K562 (cell line): Measurements from ENCODE around the gene SUSD3. TPM values are rescaled to one million over a fixed set of nuclear protein-coding genes. Genes with fewer than 3 reads are reported as not detected.
A peak's percentile ranks its signal among the peaks of the same experiment; 100 is the strongest.

Source experiments
- DDX20 ChIP-seq: fragments of 450-650 bp; IDR thresholded peaks from 2 replicates; pipeline ENCODE4 v1.6.1; 2016; ENCODE audit warnings: missing genetic modification characterization, low read depth, mild to moderate bottlenecking, missing compliant biosample characterization, moderate library complexity
- DNMT1 ChIP-seq: fragments of 450-650 bp; IDR thresholded peaks from 2 replicates; pipeline ENCODE4 v1.6.1; 2016; ENCODE audit warnings: antibody characterized with exemption, mild to moderate bottlenecking
- HLTF ChIP-seq: fragments of 450-650 bp; IDR thresholded peaks from 2 replicates; pipeline ENCODE4 v1.6.1; 2016
- HNRNPL ChIP-seq: fragments of 200-400 bp; formaldehyde crosslinking; IDR thresholded peaks from 2 replicates; pipeline ENCODE4 v1.6.1; 2017; ENCODE audit warnings: low read depth, mild to moderate bottlenecking, low read length
- NELFE ChIP-seq: IDR thresholded peaks from 2 replicates; pipeline ENCODE4 v1.6.1; 2011; ENCODE audit warnings: mild to moderate bottlenecking; ENCODE audit not compliant: insufficient read depth, insufficient read length
- NFE2 ChIP-seq: IDR thresholded peaks from 2 replicates; pipeline ENCODE4 v1.6.1; 2014; ENCODE audit warnings: antibody characterized with exemption, low read depth
- NFE2L1 ChIP-seq: fragments of 450-650 bp; IDR thresholded peaks from 2 replicates; pipeline ENCODE4 v1.6.1; 2016; ENCODE audit warnings: missing genetic modification characterization, low read depth, mild to moderate bottlenecking, missing compliant biosample characterization, moderate library complexity, borderline replicate concordance
- NR3C1 ChIP-seq: sonication (generic); formaldehyde crosslinking; IDR thresholded peaks from 2 replicates; pipeline ENCODE4 v1.8.1; 2022; ENCODE audit warnings: missing genetic modification reagents
- NUFIP1 ChIP-seq: fragments of 450-650 bp; IDR thresholded peaks from 2 replicates; pipeline ENCODE4 v1.6.1; 2018; ENCODE audit not compliant: partially characterized antibody
- RAD21 ChIP-seq, 2 experiments: fragments of 250-450 bp in 1 of 2; fragments of 450-650 bp in 1 of 2; sonication (Bioruptor Pico) in 1 of 2; formaldehyde crosslinking in 1 of 2; IDR thresholded peaks in 1 of 2; conservative IDR thresholded peaks in 1 of 2; 2 replicates each; pipeline versions ENCODE4 v1.4.0 to v1.8.0; 2020 to 2022; ENCODE audit warnings: mild to moderate bottlenecking in 2 of 2, moderate library complexity in 1 of 2
- RBM15 ChIP-seq: fragments of 200-400 bp; formaldehyde crosslinking; IDR thresholded peaks from 2 replicates; pipeline ENCODE4 v1.6.1; 2018; ENCODE audit warnings: mild to moderate bottlenecking, low read length, moderate library complexity; ENCODE audit not compliant: insufficient read depth
- SRF ChIP-seq, 2 experiments: fragments of 250-450, 450-650 bp in 1 of 2; sonication (Bioruptor Pico) in 1 of 2; sonication (generic) in 1 of 2; formaldehyde crosslinking; IDR thresholded peaks; 2 replicates each; pipeline versions ENCODE4 v1.5.0 to v1.5.1; 2020 to 2022; ENCODE audit warnings: mild to moderate bottlenecking in 1 of 2, missing genetic modification reagents in 1 of 2
- ZBTB1 ChIP-seq: sonication (generic); formaldehyde crosslinking; IDR thresholded peaks from 2 replicates; pipeline ENCODE4 v1.8.1; 2023; ENCODE audit warnings: missing genetic modification reagents, low read depth, mild to moderate bottlenecking, borderline replicate concordance
- polyA plus RNA-seq, 8 experiments: library from polyadenylated mRNA; depleted of rRNA in 4 of 8; stranded (reverse) in 5 of 8; unstranded in 3 of 8; fragments of >200 nt; fragmentation: Nextera tagmentation in 2 of 8; fragmentation: Illumina TruSeq in 1 of 8; extraction: Ambion mirVana in 2 of 8; extraction: Trizol in 1 of 8; gene quantifications; 2 replicates each; pipeline versions ENCODE4 v1.2.1 to v1.2.3, GENCODE V29; 2011 to 2014; ENCODE audit warnings: inconsistent platforms in 1 of 8, missing spikeins in 1 of 8
- total RNA-seq, 7 experiments: library from RNA; depleted of rRNA in 6 of 7; stranded (reverse); fragments of >200 nt in 6 of 7; fragmentation: Illumina TruSeq in 2 of 7; extraction: Trizol in 2 of 7; gene quantifications; 2 replicates each; pipeline versions ENCODE4 v1.2.1 to v1.2.3, GENCODE V29; 2011 to 2021; ENCODE audit warnings: low replicate concordance in 1 of 7
- TF ChIP-seq, protein P1 (sequence below): fragments of 200-800 bp; sonication (Bioruptor generic); IDR thresholded peaks from 2 replicates; pipeline ENCODE4 v1.6.1; 2017; ENCODE audit warnings: missing genetic modification characterization, missing compliant biosample characterization
- TF ChIP-seq, protein P2 (sequence below): fragments of 450-650 bp; IDR thresholded peaks from 2 replicates; pipeline ENCODE4 v1.6.1; 2016; ENCODE audit warnings: antibody characterized with exemption
- TF ChIP-seq, protein P3 (sequence below): fragments of 450-650 bp; formaldehyde crosslinking; IDR thresholded peaks from 2 replicates; pipeline ENCODE4 v1.4.0; 2020; ENCODE audit warnings: mild to moderate bottlenecking, moderate library complexity
- TF ChIP-seq, protein P4 (sequence below): fragments of 450-650 bp; IDR thresholded peaks from 2 replicates; pipeline ENCODE4 v1.6.1; 2016; ENCODE audit warnings: low read depth

Gene SUSD3
- total and polyA plus RNA-seq, 9 of the 15 experiments (the other 6 are each of a cell fraction or from before 2014, with no cell fraction given) = 1.3 to 21.7 (median 11.4) TPM

DNA sequence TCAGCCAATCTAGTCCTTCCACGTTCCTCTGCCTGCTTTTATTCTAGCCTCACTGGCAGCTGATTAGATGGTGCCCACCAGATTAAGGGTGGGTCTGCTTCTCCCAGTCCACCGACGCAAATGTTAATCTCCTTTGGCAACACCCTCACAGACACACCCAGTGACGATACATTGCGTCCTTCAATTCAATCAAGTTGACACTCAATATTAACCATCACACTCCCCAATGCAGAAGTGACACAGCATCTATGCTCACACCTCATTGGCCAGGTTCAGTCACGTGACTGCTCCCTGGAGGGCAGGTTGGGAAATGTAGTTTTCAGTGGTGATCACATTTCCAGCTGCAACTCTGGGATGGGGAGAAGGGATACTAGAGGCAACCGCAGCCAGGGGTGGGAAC lies 13.0 kb downstream of the SUSD3 start (continued):
- TF ChIP-seq ZBTB1 (CRISPR knock-in tag) = no peak
- TF ChIP-seq HNRNPL = no peak
- TF ChIP-seq, protein P1, sequence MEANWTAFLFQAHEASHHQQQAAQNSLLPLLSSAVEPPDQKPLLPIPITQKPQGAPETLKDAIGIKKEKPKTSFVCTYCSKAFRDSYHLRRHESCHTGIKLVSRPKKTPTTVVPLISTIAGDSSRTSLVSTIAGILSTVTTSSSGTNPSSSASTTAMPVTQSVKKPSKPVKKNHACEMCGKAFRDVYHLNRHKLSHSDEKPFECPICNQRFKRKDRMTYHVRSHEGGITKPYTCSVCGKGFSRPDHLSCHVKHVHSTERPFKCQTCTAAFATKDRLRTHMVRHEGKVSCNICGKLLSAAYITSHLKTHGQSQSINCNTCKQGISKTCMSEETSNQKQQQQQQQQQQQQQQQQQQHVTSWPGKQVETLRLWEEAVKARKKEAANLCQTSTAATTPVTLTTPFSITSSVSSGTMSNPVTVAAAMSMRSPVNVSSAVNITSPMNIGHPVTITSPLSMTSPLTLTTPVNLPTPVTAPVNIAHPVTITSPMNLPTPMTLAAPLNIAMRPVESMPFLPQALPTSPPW (CRISPR knock-in tag) = peak; percentile 24; the same call in 1 of the 2 replicates
- TF ChIP-seq, protein P2, sequence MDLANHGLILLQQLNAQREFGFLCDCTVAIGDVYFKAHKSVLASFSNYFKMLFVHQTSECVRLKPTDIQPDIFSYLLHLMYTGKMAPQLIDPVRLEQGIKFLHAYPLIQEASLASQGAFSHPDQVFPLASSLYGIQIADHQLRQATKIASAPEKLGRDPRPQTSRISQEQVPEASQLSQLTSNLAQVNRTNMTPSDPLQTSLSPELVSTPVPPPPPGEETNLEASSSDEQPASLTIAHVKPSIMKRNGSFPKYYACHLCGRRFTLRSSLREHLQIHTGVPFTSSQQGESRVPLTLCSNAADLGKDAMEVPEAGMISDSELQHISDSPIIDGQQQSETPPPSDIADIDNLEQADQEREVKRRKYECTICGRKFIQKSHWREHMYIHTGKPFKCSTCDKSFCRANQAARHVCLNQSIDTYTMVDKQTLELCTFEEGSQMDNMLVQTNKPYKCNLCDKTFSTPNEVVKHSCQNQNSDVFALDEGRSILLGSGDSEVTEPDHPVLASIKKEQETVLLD = no peak
- no peak for TF ChIP-seq NELFE
- no peak for TF ChIP-seq NFE2L1 (tag)
- TF ChIP-seq, protein P3, sequence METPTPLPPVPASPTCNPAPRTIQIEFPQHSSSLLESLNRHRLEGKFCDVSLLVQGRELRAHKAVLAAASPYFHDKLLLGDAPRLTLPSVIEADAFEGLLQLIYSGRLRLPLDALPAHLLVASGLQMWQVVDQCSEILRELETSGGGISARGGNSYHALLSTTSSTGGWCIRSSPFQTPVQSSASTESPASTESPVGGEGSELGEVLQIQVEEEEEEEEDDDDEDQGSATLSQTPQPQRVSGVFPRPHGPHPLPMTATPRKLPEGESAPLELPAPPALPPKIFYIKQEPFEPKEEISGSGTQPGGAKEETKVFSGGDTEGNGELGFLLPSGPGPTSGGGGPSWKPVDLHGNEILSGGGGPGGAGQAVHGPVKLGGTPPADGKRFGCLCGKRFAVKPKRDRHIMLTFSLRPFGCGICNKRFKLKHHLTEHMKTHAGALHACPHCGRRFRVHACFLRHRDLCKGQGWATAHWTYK (CRISPR knock-in tag) = no peak
- TF ChIP-seq, protein P4, sequence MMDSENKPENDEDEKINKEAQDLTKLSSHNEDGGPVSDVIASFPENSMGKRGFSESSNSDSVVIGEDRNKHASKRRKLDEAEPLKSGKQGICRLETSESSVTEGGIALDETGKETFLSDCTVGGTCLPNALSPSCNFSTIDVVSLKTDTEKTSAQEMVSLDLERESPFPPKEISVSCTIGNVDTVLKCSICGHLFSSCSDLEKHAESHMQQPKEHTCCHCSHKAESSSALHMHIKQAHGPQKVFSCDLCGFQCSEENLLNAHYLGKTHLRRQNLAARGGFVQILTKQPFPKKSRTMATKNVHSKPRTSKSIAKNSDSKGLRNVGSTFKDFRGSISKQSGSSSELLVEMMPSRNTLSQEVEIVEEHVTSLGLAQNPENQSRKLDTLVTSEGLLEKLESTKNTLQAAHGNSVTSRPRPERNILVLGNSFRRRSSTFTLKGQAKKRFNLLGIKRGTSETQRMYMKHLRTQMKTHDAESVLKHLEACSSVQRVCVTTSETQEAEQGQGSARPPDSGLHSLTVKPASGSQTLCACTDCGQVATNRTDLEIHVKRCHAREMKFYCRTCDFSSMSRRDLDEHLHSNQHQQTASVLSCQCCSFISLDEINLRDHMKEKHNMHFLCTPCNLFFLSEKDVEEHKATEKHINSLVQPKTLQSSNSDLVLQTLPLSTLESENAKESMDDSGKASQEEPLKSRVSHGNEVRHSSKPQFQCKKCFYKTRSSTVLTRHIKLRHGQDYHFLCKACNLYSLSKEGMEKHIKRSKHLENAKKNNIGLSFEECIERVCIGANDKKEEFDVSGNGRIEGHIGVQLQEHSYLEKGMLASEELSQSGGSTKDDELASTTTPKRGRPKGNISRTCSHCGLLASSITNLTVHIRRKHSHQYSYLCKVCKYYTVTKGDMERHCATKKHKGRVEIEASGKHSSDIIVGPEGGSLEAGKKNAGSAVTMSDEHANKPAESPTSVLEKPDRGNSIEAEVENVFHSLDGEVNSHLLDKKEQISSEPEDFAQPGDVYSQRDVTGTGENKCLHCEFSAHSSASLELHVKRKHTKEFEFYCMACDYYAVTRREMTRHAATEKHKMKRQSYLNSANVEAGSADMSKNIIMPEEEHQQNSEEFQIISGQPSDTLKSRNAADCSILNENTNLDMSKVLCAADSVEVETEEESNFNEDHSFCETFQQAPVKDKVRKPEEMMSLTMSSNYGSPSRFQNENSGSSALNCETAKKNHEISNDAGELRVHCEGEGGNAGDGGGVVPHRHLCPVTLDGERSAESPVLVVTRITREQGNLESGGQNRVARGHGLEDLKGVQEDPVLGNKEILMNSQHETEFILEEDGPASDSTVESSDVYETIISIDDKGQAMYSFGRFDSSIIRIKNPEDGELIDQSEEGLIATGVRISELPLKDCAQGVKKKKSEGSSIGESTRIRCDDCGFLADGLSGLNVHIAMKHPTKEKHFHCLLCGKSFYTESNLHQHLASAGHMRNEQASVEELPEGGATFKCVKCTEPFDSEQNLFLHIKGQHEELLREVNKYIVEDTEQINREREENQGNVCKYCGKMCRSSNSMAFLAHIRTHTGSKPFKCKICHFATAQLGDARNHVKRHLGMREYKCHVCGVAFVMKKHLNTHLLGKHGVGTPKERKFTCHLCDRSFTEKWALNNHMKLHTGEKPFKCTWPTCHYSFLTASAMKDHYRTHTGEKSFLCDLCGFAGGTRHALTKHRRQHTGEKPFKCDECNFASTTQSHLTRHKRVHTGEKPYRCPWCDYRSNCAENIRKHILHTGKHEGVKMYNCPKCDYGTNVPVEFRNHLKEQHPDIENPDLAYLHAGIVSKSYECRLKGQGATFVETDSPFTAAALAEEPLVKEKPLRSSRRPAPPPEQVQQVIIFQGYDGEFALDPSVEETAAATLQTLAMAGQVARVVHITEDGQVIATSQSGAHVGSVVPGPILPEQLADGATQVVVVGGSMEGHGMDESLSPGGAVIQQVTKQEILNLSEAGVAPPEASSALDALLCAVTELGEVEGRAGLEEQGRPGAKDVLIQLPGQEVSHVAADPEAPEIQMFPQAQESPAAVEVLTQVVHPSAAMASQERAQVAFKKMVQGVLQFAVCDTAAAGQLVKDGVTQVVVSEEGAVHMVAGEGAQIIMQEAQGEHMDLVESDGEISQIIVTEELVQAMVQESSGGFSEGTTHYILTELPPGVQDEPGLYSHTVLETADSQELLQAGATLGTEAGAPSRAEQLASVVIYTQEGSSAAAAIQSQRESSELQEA = no peak
- no peak for TF ChIP-seq RAD21 (CRISPR knock-in tag; conservative IDR thresholded peaks at IDR 0.05 in 1 of 2, IDR thresholded peaks at IDR 0.05 in 1 of 2)
- no peak for TF ChIP-seq NUFIP1
- TF ChIP-seq RBM15 = no peak
- no peak for TF ChIP-seq HLTF
- TF ChIP-seq DNMT1 = no peak
- no peak for TF ChIP-seq SRF (CRISPR knock-in tag; IDR thresholded peaks at IDR 0.05)
- no peak for TF ChIP-seq DDX20 (tag)
- no peak for TF ChIP-seq NR3C1 (CRISPR knock-in tag)
- TF ChIP-seq NFE2 = peak; percentile 98
